GM12873 (cell line): ENCODE measurements around the gene EFCAB6.

Experiments
- TF ChIP-seq, protein P1 (sequence below): IDR thresholded peaks from 2 replicates; pipeline ENCODE4 v1.5.1; 2012; ENCODE audit warnings: low read depth, mild to moderate bottlenecking, moderate library complexity, low read length, control low read depth; ENCODE audit not compliant: insufficient read depth; ENCODE audit errors: missing control alignments

Gene EFCAB6

DNA sequence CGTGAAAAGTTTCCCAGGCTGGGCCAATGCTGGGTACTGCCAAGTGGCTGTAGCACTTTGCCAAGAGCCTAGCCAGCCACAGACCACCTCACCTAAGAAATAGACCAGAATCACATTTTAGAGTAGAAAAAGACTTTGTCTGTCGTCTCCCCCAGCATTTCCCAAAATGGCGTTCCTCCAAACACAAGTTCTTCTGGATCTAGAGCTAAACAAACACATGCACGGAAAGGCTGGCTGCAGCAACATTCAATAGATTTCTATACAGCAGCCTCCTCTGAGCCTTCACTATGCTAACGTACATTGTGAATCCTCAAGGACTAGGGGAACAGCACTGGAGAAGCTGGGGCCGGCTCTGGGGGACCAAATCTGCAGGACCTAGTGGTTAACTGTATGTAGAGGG, 65.0 kb downstream of the EFCAB6 start:
- TF ChIP-seq, protein P1, sequence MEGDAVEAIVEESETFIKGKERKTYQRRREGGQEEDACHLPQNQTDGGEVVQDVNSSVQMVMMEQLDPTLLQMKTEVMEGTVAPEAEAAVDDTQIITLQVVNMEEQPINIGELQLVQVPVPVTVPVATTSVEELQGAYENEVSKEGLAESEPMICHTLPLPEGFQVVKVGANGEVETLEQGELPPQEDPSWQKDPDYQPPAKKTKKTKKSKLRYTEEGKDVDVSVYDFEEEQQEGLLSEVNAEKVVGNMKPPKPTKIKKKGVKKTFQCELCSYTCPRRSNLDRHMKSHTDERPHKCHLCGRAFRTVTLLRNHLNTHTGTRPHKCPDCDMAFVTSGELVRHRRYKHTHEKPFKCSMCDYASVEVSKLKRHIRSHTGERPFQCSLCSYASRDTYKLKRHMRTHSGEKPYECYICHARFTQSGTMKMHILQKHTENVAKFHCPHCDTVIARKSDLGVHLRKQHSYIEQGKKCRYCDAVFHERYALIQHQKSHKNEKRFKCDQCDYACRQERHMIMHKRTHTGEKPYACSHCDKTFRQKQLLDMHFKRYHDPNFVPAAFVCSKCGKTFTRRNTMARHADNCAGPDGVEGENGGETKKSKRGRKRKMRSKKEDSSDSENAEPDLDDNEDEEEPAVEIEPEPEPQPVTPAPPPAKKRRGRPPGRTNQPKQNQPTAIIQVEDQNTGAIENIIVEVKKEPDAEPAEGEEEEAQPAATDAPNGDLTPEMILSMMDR, result no peak

- TF ChIP-seq, protein P1, result no peak
Observed at GRCh38 chr22:43745783-43746356, 66.2 kb downstream of the EFCAB6 start.

DNA sequence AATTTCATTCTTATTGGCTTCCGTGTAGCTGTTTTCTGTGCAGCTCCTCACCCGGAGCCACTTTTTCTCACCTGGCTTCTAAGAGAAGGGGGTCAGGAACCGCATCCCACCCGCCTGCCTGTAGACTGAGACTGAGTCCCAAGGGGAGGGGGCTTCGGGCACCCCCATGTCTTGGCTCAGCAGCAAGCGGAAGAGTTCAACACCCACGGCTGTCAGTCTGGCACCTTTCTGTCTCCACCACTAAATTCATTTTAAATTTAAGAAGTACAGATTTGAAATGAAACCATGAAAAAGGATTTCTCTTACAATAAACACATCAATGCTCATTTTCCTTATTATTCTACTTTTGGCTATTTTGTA, 66.7 kb downstream of the EFCAB6 start:
- TF ChIP-seq, protein P1, result no peak

GRCh38 chr22:43744700-43745410, 67.2 kb downstream of the EFCAB6 start:
- TF ChIP-seq, protein P1, result no peak

- TF ChIP-seq, protein P1, result no peak
Observed at GRCh38 chr22:43743929-43744643, 68.0 kb downstream of the EFCAB6 start.

DNA sequence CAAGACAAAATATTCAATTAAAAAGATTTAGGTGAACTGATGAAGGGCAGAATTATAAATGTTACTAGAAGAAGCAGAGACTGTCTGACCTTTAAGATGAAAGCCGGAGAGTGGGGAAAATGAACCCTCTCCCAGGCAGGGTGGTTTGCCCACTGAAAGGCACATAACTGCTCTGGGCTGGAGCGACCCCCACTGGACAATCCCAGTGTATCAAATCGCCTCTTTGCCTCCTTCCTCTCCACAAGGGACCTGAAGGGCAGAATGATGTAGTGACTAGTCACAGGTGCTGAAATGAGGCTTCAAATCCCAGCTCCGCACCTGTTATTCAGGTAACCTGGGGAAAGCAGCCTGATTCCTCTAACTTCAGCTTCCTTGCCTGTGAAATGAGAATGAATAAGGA, 69.0 kb downstream of the EFCAB6 start:
- TF ChIP-seq, protein P1, result peak; percentile 27
